ENCODE data around the gene MYBPHL. TPM values are rescaled to one million over a fixed set of nuclear protein-coding genes. Genes with fewer than 3 reads are reported as not detected.

MYBPHL gene
- total and polyA plus RNA-seq, 7 experiments from 2014 or later, result not detected

GRCh38 chr1:109262231-109263055, 44.4 kb downstream of the MYBPHL start:
- CTCF ChIA-PET, result interaction anchor here (0.8 to 1.7 kb wide), 3 partner anchors 20 to 270 kb away, joined by 3 to 4 read pairs (median 3); partner anchors contain the start of genes PSRC1 and SORT1
- no peaks in the 10 kb centered on the region for H3K4me1 ChIP-seq (ENCODE audit: control insufficient read depth in 2 of 2, insufficient read depth in 2 of 2, low read length in 2 of 2)

DNA sequence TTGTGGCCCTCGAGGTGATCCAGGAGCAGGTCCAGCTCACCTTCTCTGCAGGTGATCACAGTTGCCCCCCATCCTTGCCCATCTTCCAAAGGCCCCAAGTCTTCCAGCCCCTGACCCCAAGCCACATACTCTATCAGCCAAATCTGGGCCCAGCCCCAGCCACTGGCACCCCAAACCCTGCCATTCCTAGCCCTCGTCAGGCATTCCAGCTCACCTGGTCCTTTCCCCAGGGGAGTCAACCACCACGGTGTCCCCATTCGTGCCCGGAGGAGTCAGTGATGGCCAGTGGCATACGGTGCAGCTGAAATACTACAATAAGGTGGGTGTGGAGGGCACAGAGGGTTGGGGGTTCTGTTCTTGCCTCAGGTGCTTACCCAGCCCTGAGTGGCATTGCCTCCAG, 45.2 kb downstream of the MYBPHL start:
- H3K9me3 Mint-ChIP-seq, result no peaks in the 10 kb centered on the region
- Histone ChIP-seq H3K4me1 (ENCODE audit: control insufficient read depth in 2 of 2, insufficient read depth in 2 of 2, low read length in 2 of 2) (no peaks in the 10 kb centered on the region), H3K27ac (ENCODE audit: low read depth, low read length) (no peak overlapping the region), H3K27me3 (ENCODE audit: control insufficient read depth in 2 of 2, insufficient read depth in 2 of 2, low read length in 2 of 2) (no peaks in the 10 kb centered on the region), H3K36me3 (ENCODE audit: control insufficient read depth in 2 of 3, insufficient read depth in 3 of 3, low read length in 3 of 3) (peaks cover 0 to 4% (median 0%) of the 10 kb centered on the region in 3 experiments), H3K9me3 (ENCODE audit: control insufficient read depth in 2 of 3, low read length in 3 of 3) (no peaks in the 10 kb centered on the region), H3K4me3 (ENCODE audit: low read length) (no peak overlapping the region)
- H3K4me1 Mint-ChIP-seq, result peaks cover 0 to 9% (median 4%) of the 10 kb centered on the region in 7 donors
- DNase-seq (no peak), ATAC-seq (no peak)
- no peaks in the 10 kb centered on the region for H3K36me3 Mint-ChIP-seq
- H3K27me3 Mint-ChIP-seq, result no peaks in the 10 kb centered on the region
- ChIA-PET CTCF (interaction anchor here (0.6 to 1.7 kb wide), 2 partner anchors 137 to 271 kb away, joined by 3 to 4 read pairs; partner anchors contain the start of gene SORT1), POLR2A (no interaction called here)
- intact Hi-C loops (cut with micrococcal nuclease), result no loop called here
- H3K4me3 Mint-ChIP-seq, result no peak overlapping the region
- no peak overlapping the region for H3K27ac Mint-ChIP-seq

More at GRCh38 chr1:109262231-109263055, 44.4 kb downstream of the MYBPHL start:
- intact Hi-C loops (cut with micrococcal nuclease), result loop anchor here (1.0 to 2.0 kb wide), 6 partner anchors 21 to 434 kb away; partner anchors contain the start of gene PSRC1 (in 1 of the 2)
- no peak overlapping the region for H3K4me3 Mint-ChIP-seq
- H3K9me3 Mint-ChIP-seq, result no peaks in the 10 kb centered on the region
- H3K27me3 Mint-ChIP-seq, result no peaks in the 10 kb centered on the region
- no peak overlapping the region for H3K27ac ChIP-seq (ENCODE audit: low read depth, low read length)
- peaks cover 0 to 9% (median under 1%) of the 10 kb centered on the region in 7 donors for H3K4me1 Mint-ChIP-seq
- POLR2A ChIA-PET, result no interaction called here
- no peak overlapping the region for H3K4me3 ChIP-seq (ENCODE audit: low read length)
- H3K27ac Mint-ChIP-seq, result no peak overlapping the region
- H3K36me3 ChIP-seq (ENCODE audit: control insufficient read depth in 2 of 3, insufficient read depth in 3 of 3, low read length in 3 of 3), result peaks cover 0 to 4% (median 0%) of the 10 kb centered on the region in 3 experiments
- no peaks in the 10 kb centered on the region for H3K36me3 Mint-ChIP-seq
- no peak for ATAC-seq
- H3K9me3 ChIP-seq (ENCODE audit: control insufficient read depth in 2 of 3, low read length in 3 of 3), result no peaks in the 10 kb centered on the region
- H3K27me3 ChIP-seq (ENCODE audit: control insufficient read depth in 2 of 2, insufficient read depth in 2 of 2, low read length in 2 of 2), result no peaks in the 10 kb centered on the region
- no peak for DNase-seq

DNA sequence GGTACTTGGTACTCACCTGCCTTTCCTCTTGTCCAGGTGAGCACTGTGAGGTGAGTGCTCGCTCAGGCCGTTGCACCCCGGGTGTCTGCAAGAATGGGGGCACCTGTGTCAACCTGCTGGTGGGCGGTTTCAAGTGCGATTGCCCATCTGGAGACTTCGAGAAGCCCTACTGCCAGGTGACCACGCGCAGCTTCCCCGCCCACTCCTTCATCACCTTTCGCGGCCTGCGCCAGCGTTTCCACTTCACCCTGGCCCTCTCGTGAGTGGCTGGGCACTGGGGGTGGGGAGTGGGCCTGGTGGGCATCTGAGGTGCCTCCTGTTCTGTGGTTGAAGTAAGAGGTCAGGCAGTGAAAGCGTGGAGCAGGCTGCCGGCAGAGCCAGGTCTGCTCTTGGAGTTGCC, 45.8 kb downstream of the MYBPHL start:
- DNase-seq (no peak), ATAC-seq (no peak)
- Histone ChIP-seq H3K9me3 (ENCODE audit: control insufficient read depth in 2 of 3, low read length in 3 of 3) (no peaks in the 10 kb centered on the region), H3K27me3 (ENCODE audit: control insufficient read depth in 2 of 2, insufficient read depth in 2 of 2, low read length in 2 of 2) (no peaks in the 10 kb centered on the region), H3K4me1 (ENCODE audit: control insufficient read depth in 2 of 2, insufficient read depth in 2 of 2, low read length in 2 of 2) (no peaks in the 10 kb centered on the region), H3K36me3 (ENCODE audit: control insufficient read depth in 2 of 3, insufficient read depth in 3 of 3, low read length in 3 of 3) (peaks cover 0 to 4% (median 0%) of the 10 kb centered on the region in 3 experiments), H3K4me3 (ENCODE audit: low read length) (no peak overlapping the region), H3K27ac (ENCODE audit: low read depth, low read length) (no peak overlapping the region)
- Mint-ChIP-seq H3K9me3 (no peaks in the 10 kb centered on the region), H3K36me3 (no peaks in the 10 kb centered on the region), H3K27me3 (no peaks in the 10 kb centered on the region), H3K27ac (no peak overlapping the region), H3K4me1 (peaks cover 3 to 9% (median 4%) of the 10 kb centered on the region in 7 donors), H3K4me3 (no peak overlapping the region)
- POLR2A ChIA-PET, result no interaction called here
- CTCF ChIA-PET, result interaction anchor here (0.6 to 1.0 kb wide), 2 partner anchors 18 to 271 kb away, joined by 3 read pairs; no protein-coding TSS in a partner anchor
- intact Hi-C loops (cut with micrococcal nuclease), result no loop called here

DNA sequence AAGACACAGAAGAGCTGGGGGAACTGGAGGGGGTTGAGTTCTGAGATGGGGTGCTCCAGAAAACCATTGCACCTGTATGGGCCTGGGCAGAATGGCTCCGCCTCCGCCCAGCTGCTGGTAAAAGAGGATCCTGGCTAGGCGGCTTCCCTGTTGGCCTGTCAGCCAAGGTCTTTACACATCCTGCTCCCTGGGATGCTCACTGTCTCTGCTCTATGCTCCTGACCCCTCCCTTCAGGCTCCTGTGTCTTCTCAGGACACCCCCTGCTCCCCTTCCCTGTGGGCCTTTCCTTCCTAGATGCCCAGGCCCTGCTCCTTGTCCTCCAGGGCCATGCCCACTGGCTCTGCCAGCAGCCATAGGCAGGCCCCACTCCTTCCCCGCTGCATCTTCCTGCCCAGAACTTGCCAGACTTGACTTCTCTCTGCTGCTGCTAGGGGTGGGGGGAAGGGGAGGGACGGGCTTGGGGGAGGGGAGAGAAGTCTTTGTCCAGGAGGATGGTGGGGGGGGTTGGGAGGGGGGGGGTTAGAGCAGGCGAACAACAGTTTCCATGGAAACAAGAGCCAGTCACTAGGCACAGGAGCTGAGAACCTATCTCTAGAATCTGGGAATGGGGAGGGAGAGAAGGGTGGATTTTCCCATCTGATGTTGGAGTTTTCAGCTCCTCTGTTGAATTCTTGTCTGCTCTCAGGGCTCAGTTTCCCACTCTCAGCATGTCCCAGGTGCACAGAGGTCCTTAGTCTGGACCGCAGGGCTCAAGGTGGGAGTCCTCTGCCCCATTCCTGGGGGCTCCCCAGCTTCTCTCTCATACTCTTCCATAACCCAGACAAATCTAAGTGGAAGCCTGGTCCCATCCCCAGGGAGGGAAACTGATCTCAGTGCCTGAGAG, 46.9 kb downstream of the MYBPHL start:
- CTCF ChIA-PET, result interaction anchor here (1.0 to 1.1 kb wide), 2 partner anchors 19 to 140 kb away, joined by 3 read pairs; no protein-coding TSS in a partner anchor
- H3K9me3 ChIP-seq (ENCODE audit: control insufficient read depth in 2 of 3, low read length in 3 of 3), result no peaks in the 10 kb centered on the region
- no peak overlapping the region for H3K4me3 ChIP-seq (ENCODE audit: low read length)
- H3K4me1 ChIP-seq (ENCODE audit: control insufficient read depth in 2 of 2, insufficient read depth in 2 of 2, low read length in 2 of 2), result no peaks in the 10 kb centered on the region
- H3K27ac ChIP-seq (ENCODE audit: low read depth, low read length), result no peak overlapping the region
- Mint-ChIP-seq H3K4me1 (peaks cover 4 to 14% (median 7%) of the 10 kb centered on the region in 7 donors), H3K9me3 (no peaks in the 10 kb centered on the region), H3K4me3 (no peak overlapping the region), H3K36me3 (no peaks in the 10 kb centered on the region), H3K27me3 (no peaks in the 10 kb centered on the region), H3K27ac (peak overlapping the region in 1 of 9 donors; percentile 21)
- DNase-seq (no peak), ATAC-seq (no peak)
- peaks cover 0 to 4% (median 0%) of the 10 kb centered on the region in 3 experiments for H3K36me3 ChIP-seq (ENCODE audit: control insufficient read depth in 2 of 3, insufficient read depth in 3 of 3, low read length in 3 of 3)
- intact Hi-C loops (cut with micrococcal nuclease), result no loop called here
- POLR2A ChIA-PET, result interaction anchor here (0.6 kb wide), 1 partner anchor 13 kb away, joined by 3 read pairs; no protein-coding TSS in a partner anchor
- H3K27me3 ChIP-seq (ENCODE audit: control insufficient read depth in 2 of 2, insufficient read depth in 2 of 2, low read length in 2 of 2), result no peaks in the 10 kb centered on the region

DNA sequence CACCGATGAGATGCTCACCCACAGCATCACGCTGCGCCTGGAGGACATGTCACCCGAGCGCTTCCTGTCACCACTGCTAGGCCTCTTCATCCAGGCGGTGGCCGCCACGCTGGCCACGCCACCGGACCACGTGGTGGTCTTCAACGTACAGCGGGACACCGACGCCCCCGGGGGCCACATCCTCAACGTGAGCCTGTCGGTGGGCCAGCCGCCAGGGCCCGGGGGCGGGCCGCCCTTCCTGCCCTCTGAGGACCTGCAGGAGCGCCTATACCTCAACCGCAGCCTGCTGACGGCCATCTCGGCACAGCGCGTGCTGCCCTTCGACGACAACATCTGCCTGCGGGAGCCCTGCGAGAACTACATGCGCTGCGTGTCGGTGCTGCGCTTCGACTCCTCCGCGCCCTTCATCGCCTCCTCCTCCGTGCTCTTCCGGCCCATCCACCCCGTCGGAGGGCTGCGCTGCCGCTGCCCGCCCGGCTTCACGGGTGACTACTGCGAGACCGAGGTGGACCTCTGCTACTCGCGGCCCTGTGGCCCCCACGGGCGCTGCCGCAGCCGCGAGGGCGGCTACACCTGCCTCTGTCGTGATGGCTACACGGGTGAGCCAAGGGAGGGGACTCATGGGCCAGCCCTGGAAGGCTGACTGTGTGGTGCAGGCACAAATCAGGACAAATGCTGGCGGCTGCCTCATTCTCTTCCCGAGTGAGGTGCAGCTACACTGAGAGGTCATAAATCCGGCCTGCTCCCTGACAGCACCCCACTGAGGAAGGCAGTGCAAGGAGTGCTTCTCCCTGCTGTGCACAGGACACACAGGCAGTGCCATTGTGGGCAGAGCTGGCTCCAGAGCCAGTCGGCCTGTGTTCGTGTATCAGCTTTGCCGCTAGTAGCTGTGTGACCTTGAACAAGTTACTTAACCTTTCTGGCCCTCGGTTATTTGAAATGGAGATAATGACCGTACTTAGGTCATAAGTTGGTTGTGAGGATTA, 48.0 kb downstream of the MYBPHL start:
- H3K4me3 ChIP-seq (ENCODE audit: low read length), result no peak overlapping the region
- peaks cover 0 to 4% (median 0%) of the 10 kb centered on the region in 3 experiments for H3K36me3 ChIP-seq (ENCODE audit: control insufficient read depth in 2 of 3, insufficient read depth in 3 of 3, low read length in 3 of 3)
- CTCF ChIA-PET, result interaction anchor here (1.1 kb wide), 1 partner anchor 141 kb away, joined by 3 read pairs; no protein-coding TSS in a partner anchor
- ATAC-seq (no peak), DNase-seq (no peak)
- H3K4me1 Mint-ChIP-seq, result peaks cover 4 to 14% (median 7%) of the 10 kb centered on the region in 7 donors
- H3K4me1 ChIP-seq (ENCODE audit: control insufficient read depth in 2 of 2, insufficient read depth in 2 of 2, low read length in 2 of 2), result no peaks in the 10 kb centered on the region
- H3K27ac ChIP-seq (ENCODE audit: low read depth, low read length), result no peak overlapping the region
- intact Hi-C loops (cut with micrococcal nuclease), result no loop called here
- no peak overlapping the region for H3K4me3 Mint-ChIP-seq
- peak overlapping the region in 1 of 9 donors; percentile 21 for H3K27ac Mint-ChIP-seq
- no peaks in the 10 kb centered on the region for H3K27me3 Mint-ChIP-seq
- POLR2A ChIA-PET, result no interaction called here
- H3K27me3 ChIP-seq (ENCODE audit: control insufficient read depth in 2 of 2, insufficient read depth in 2 of 2, low read length in 2 of 2), result no peaks in the 10 kb centered on the region
- no peaks in the 10 kb centered on the region for H3K36me3 Mint-ChIP-seq
- no peaks in the 10 kb centered on the region for H3K9me3 ChIP-seq (ENCODE audit: control insufficient read depth in 2 of 3, low read length in 3 of 3)
- H3K9me3 Mint-ChIP-seq, result no peaks in the 10 kb centered on the region

All from naive thymus-derived CD4-positive, alpha-beta T cell (primary cell).